Sigmoid colon (tissue), 7 donors: Measurements from ENCODE around the gene RBX1. TPM values are rescaled to one million over a fixed set of nuclear protein-coding genes. Genes with fewer than 3 reads are reported as not detected.
A peak's percentile ranks its signal among the peaks of the same experiment; 100 is the strongest.

Experiments used
- DNase-seq: peaks from one replicate; pipeline ENCODE4 v3.0.0-alpha.2; 2019
- H3K27ac ChIP-seq, 4 donors: fragments of 200-600 bp; sonication (generic); one replicate each; pipeline ENCODE4 v1.5.1; 2016 to 2019; ENCODE audit warnings: mild to moderate bottlenecking in 1 of 4
- H3K27me3 ChIP-seq, 3 donors: fragments of 200-600 bp; sonication (generic); one replicate each; pipeline ENCODE4 v1.5.1; 2019; ENCODE audit warnings: mild to moderate bottlenecking in 1 of 3
- H3K36me3 ChIP-seq, 4 donors: fragments of 200-600 bp; sonication (generic); one replicate each; pipeline ENCODE4 v1.5.1; 2016 to 2019
- H3K4me1 ChIP-seq, 4 donors: fragments of 200-600 bp; sonication (generic); one replicate each; pipeline ENCODE4 v1.5.1; 2017 to 2019
- H3K4me3 ChIP-seq, 4 donors: fragments of 200-600 bp; sonication (generic); one replicate each; pipeline ENCODE4 v1.5.1; 2017 to 2019; ENCODE audit warnings: mild to moderate bottlenecking in 2 of 4, moderate library complexity in 1 of 4
- H3K9me3 ChIP-seq, 4 donors: fragments of 200-600 bp in 3 of 4; sonication (generic) in 3 of 4; one replicate each; pipeline versions ENCODE4 v1.5.1 to v1.6.1; 2013 to 2019
- CTCF ChIP-seq, 4 experiments: fragments of 450-650 bp in 3 of 4; fragments of 200-600 bp in 1 of 4; IDR thresholded peaks; one replicate each; pipeline ENCODE4 v1.5.1; 2016 to 2019; ENCODE audit warnings: antibody characterized with exemption in 4 of 4, mild to moderate bottlenecking in 3 of 4, moderate library complexity in 2 of 4
- EP300 ChIP-seq, 4 donors: sonication (generic); formaldehyde crosslinking; IDR thresholded peaks; one replicate each; pipeline ENCODE4 v1.6.1; 2017; ENCODE audit warnings: antibody characterized with exemption in 4 of 4
- POLR2A ChIP-seq, 2 donors: fragments of 450-650 bp; IDR thresholded peaks; one replicate each; pipeline ENCODE4 v1.6.1; 2016; ENCODE audit warnings: antibody characterized with exemption in 2 of 2, mild to moderate bottlenecking in 2 of 2, moderate library complexity in 2 of 2
- POLR2AphosphoS5 ChIP-seq, 4 donors: sonication (generic); formaldehyde crosslinking; IDR thresholded peaks; one replicate each; pipeline ENCODE4 v1.6.1; 2017; ENCODE audit warnings: antibody characterized with exemption in 4 of 4
- WGBS, 2 donors: extraction: QIAGEN DNeasy Blood & Tissue Kit; methylation state at CpG; one replicate each; pipeline ENCODE4 v1.1.7; 2013; 5-methylcytosine and 5-hydroxymethylcytosine counted together
- intact Hi-C: fragments of 100-400 bp; cut with DNase I; formaldehyde crosslinking; loops from one replicate; pipeline ENCODE4 v1.15.1; 2023
- polyA plus RNA-seq, 3 donors: library from polyadenylated mRNA; stranded (reverse); fragments of 200-250 nt; gene quantifications; one replicate each; pipeline ENCODE4 v1.2.3, GENCODE V29; 2013
- total RNA-seq, 4 donors: library from RNA; depleted of rRNA; stranded (reverse); fragments of >200 nt; gene quantifications; one replicate each; pipeline ENCODE4 v1.1.0, GENCODE V29; 2016
- donor health status: healthy with polysubstance abuse.
- donor health status: Bipolar disorder and iron deficiency.
- donor health status: healthy.

The RBX1 gene
- total and polyA plus RNA-seq, 7 donors = 32.4 to 78.7 (median 54.7) TPM

- intact Hi-C loops = no loop called here
- no peaks in the 10 kb centered on the region for H3K27me3 ChIP-seq
- H3K27ac ChIP-seq = no peak overlapping the region
Observed at GRCh38 chr22:41009222-41009948, 58.2 kb downstream of the RBX1 start.

GRCh38 chr22:41015003-41015402, 63.8 kb downstream of the RBX1 start:
- no peak for DNase-seq
- no peaks in the 10 kb centered on the region for H3K36me3 ChIP-seq
- no peaks in the 10 kb centered on the region for H3K27me3 ChIP-seq
- 55 to 73% methylated on average over 4 of the region's 4 CpGs for WGBS, 2 donors
- intact Hi-C loops = no loop called here
- no peak overlapping the region for H3K27ac ChIP-seq
- H3K4me1 ChIP-seq = no peaks in the 10 kb centered on the region
- H3K4me3 ChIP-seq = no peak overlapping the region
- no peaks in the 10 kb centered on the region for H3K9me3 ChIP-seq
- TF ChIP-seq EP300 (IDR thresholded peaks at IDR 0.05) = no peak
- no peak for TF ChIP-seq POLR2A (IDR thresholded peaks at IDR 0.05)

More at GRCh38 chr22:41009222-41009948, 58.2 kb downstream of the RBX1 start:
- TF ChIP-seq POLR2A (IDR thresholded peaks at IDR 0.05) (no peak), POLR2AphosphoS5 (IDR thresholded peaks at IDR 0.05) (no peak)
- 39 to 46% methylated on average over 5 of the region's 5 CpGs for WGBS, 2 donors
- Histone ChIP-seq H3K4me1 (no peaks in the 10 kb centered on the region), H3K4me3 (no peak overlapping the region), H3K9me3 (no peaks in the 10 kb centered on the region), H3K36me3 (no peaks in the 10 kb centered on the region)
- DNase-seq = no peak

GRCh38 chr22:41021061-41021612, 70.0 kb downstream of the RBX1 start:
- intact Hi-C loops = loop anchor here (1.0 kb wide), 1 partner anchor 70 kb away; the partner anchor contains the start of gene RBX1
- WGBS, 2 donors = 9 to 30% methylated on average over 19 of the region's 19 CpGs
- peaks cover 0 to 18% (median 11%) of the 10 kb centered on the region in 4 donors for H3K4me1 ChIP-seq
- H3K9me3 ChIP-seq = no peaks in the 10 kb centered on the region
- TF ChIP-seq EP300 (IDR thresholded peaks at IDR 0.05) (no peak), POLR2AphosphoS5 (IDR thresholded peaks at IDR 0.05) (no peak), POLR2A (IDR thresholded peaks at IDR 0.05) (no peak), CTCF (IDR thresholded peaks at IDR 0.05) (no peak)
- peak overlapping the region; percentile 52 to 73 (median 64) for H3K4me3 ChIP-seq
- peak; percentile 65 for DNase-seq
- no peaks in the 10 kb centered on the region for H3K36me3 ChIP-seq
- H3K27me3 ChIP-seq = no peaks in the 10 kb centered on the region
- peak overlapping the region; percentile 96 to 99 (median 98) for H3K27ac ChIP-seq

GRCh38 chr22:41021613-41022454, 70.7 kb downstream of the RBX1 start:
- Histone ChIP-seq H3K27ac (peak overlapping the region; percentile 96 to 99 (median 98)), H3K36me3 (no peaks in the 10 kb centered on the region), H3K9me3 (no peaks in the 10 kb centered on the region), H3K27me3 (no peaks in the 10 kb centered on the region), H3K4me3 (peak overlapping the region; percentile 52 to 73 (median 64)), H3K4me1 (peaks cover 0 to 18% (median 11%) of the 10 kb centered on the region in 4 donors)
- intact Hi-C loops = loop anchor here (1.0 to 2.0 kb wide), 3 partner anchors 27 to 71 kb away; partner anchors contain the start of gene RBX1
- TF ChIP-seq POLR2AphosphoS5 (IDR thresholded peaks at IDR 0.05) = peak; percentile 39 to 84 (median 79)
- TF ChIP-seq CTCF (IDR thresholded peaks at IDR 0.05) = no peak
- TF ChIP-seq EP300 (IDR thresholded peaks at IDR 0.05) = no peak
- TF ChIP-seq POLR2A (IDR thresholded peaks at IDR 0.05) = peak; percentile 34 to 47
- WGBS, 2 donors = 0 to 1% methylated on average over 85 of the region's 85 CpGs
- DNase-seq = peak; percentile 88

- Histone ChIP-seq H3K4me1 (peaks cover 0 to 18% (median 11%) of the 10 kb centered on the region in 4 donors), H3K36me3 (no peaks in the 10 kb centered on the region), H3K27ac (peak overlapping the region; percentile 96 to 99 (median 98)), H3K4me3 (peak overlapping the region; percentile 52 to 73 (median 64)), H3K9me3 (no peaks in the 10 kb centered on the region), H3K27me3 (no peaks in the 10 kb centered on the region)
- intact Hi-C loops = loop anchor here (1.0 to 2.0 kb wide), 2 partner anchors 26 to 69 kb away; no protein-coding TSS in a partner anchor
- 3 to 5% methylated on average over 46 of the region's 46 CpGs for WGBS, 2 donors
- peak; percentile 89 to 90 for TF ChIP-seq POLR2A (IDR thresholded peaks at IDR 0.05)
- TF ChIP-seq EP300 (IDR thresholded peaks at IDR 0.05) = peak in 2 of 4 donors; percentile 43 to 71
- TF ChIP-seq CTCF (IDR thresholded peaks at IDR 0.05) = peak in 1 of 4 experiments; percentile 5
- TF ChIP-seq POLR2AphosphoS5 (IDR thresholded peaks at IDR 0.05) = peak; percentile 93 to 99 (median 98)
- peak; percentile 98 for DNase-seq
Observed at GRCh38 chr22:41022470-41023298, 71.5 kb downstream of the RBX1 start.
